T1000 (cell line): ENCODE data around the gene TFCP2.
A peak's percentile ranks its signal among the peaks of the same experiment; 100 is the strongest.

Experiments
- DNase-seq: peaks from one replicate; lab custom pipeline; 2025; ENCODE audit warnings: mixed read lengths; lab: John Stamatoyannopoulos, UW

TFCP2 gene

GRCh38 chr12:51150777-51151176 lies 22.2 kb downstream of the TFCP2 start:
- DNase-seq: no peak

GRCh38 chr12:51147309-51147708 lies 25.6 kb downstream of the TFCP2 start:
- no peak for DNase-seq

GRCh38 chr12:51139292-51139844 lies 33.6 kb downstream of the TFCP2 start:
- DNase-seq: no peak

- DNase-seq: no peak
Measured at GRCh38 chr12:51132693-51133092, 40.2 kb downstream of the TFCP2 start.

- no peak for DNase-seq
Measured at GRCh38 chr12:51131745-51132521, 41.0 kb downstream of the TFCP2 start.

- no peak for DNase-seq
Measured at GRCh38 chr12:51128919-51129318, 44.0 kb downstream of the TFCP2 start.

- no peak for DNase-seq
Measured at GRCh38 chr12:51127050-51127729, 45.7 kb downstream of the TFCP2 start.

- DNase-seq: no peak
Measured at GRCh38 chr12:51126297-51126696, 46.6 kb downstream of the TFCP2 start.

- no peak for DNase-seq
Measured at GRCh38 chr12:51124504-51124903, 48.4 kb downstream of the TFCP2 start.

GRCh38 chr12:51122844-51123243 lies 50.1 kb downstream of the TFCP2 start:
- no peak for DNase-seq

- no peak for DNase-seq
Measured at GRCh38 chr12:51118706-51119105, 54.2 kb downstream of the TFCP2 start.

- no peak for DNase-seq
Measured at GRCh38 chr12:51115533-51115932, 57.4 kb downstream of the TFCP2 start.

- no peak for DNase-seq
Measured at GRCh38 chr12:51108136-51108535, 64.8 kb downstream of the TFCP2 start.

GRCh38 chr12:51103977-51104376 lies 69.0 kb downstream of the TFCP2 start:
- no peak for DNase-seq

- no peak for DNase-seq
Measured at GRCh38 chr12:51098611-51099010, 74.3 kb downstream of the TFCP2 start.

- no peak for DNase-seq
Measured at GRCh38 chr12:51090705-51091229, 82.2 kb downstream of the TFCP2 start.

GRCh38 chr12:51087818-51088217 lies 85.1 kb downstream of the TFCP2 start:
- no peak for DNase-seq

- DNase-seq: no peak
Measured at GRCh38 chr12:51086933-51087332, 86.0 kb downstream of the TFCP2 start.

GRCh38 chr12:51085757-51086156 lies 87.2 kb downstream of the TFCP2 start:
- no peak for DNase-seq

- DNase-seq: peak; percentile 98
Measured at GRCh38 chr12:51083126-51083833, 89.7 kb downstream of the TFCP2 start, which contains the start of gene CSRNP2. Gene CSRNP2 (minus strand): TSS chr12:51083596. CDS start chr12:51076561, 7,035 bp downstream.

GRCh38 chr12:51082561-51083125 lies 90.3 kb downstream of the TFCP2 start:
- DNase-seq: no peak

- no peak for DNase-seq
Measured at GRCh38 chr12:51081421-51081820, 91.5 kb downstream of the TFCP2 start.
